GM12878 (cell line): Measurements from ENCODE around the gene ZC3H10. TPM values are rescaled to one million over a fixed set of nuclear protein-coding genes. Genes with fewer than 3 reads are reported as not detected.

ENCODE experiments used
- ATAC-seq: fragments of 200-7000 bp; cut with Tn5 transposase; 3 replicates; pipeline ENCODE4 v1.9.1; 2020; ENCODE audit warnings: mild to moderate bottlenecking, moderate library complexity
- BruUV-seq: library from RNA; stranded (reverse); fragments of 400-500 nt; replicated peaks from 2 replicates; lab custom pipeline; 2021; lab: Mats Ljungman, UMichigan
- CTCF ChIA-PET: fragments of 300-600 bp; sonication (Branson Sonifier 250); formaldehyde crosslinking; extraction: SDS; loops from one replicate; lab custom pipeline; 2021; ENCODE audit warnings: inconsistent platforms; lab: Yijun Ruan, JAX
- POLR2A ChIA-PET: fragments of 350-600 bp; formaldehyde crosslinking; extraction: SDS; loops from one replicate; lab custom pipeline; 2021; ENCODE audit warnings: inconsistent platforms; lab: Charles Lee
- RAD21 ChIA-PET: fragments of 300-600 bp; sonication (Branson Sonifier 250); formaldehyde crosslinking; loops from one replicate; lab custom pipeline; 2023; ENCODE audit warnings: antibody characterized with exemption; ENCODE audit not compliant: unreplicated experiment; lab: Charles Lee
- SMC1A ChIA-PET: fragments of 300-600 bp; sonication (Branson Sonifier 250); formaldehyde crosslinking; loops from one replicate; lab custom pipeline; 2023; ENCODE audit not compliant: unreplicated experiment, uncharacterized antibody; lab: Charles Lee
- DNase-seq: peaks from one replicate; pipeline ENCODE4 v3.0.0-alpha.2; 2011; ENCODE audit warnings: low read depth, low spot score
- FAIRE-seq: peaks from 3 replicates; lab custom pipeline; 2011; peaks lifted over from hg19 to GRCh38; lab: Jason Lieb, UNC
- H2AFZ ChIP-seq: 2 replicates; pipeline ENCODE4 v1.6.0; 2011; ENCODE audit warnings: low read depth, low read length, control low read depth; ENCODE audit not compliant: control insufficient read depth
- H3K27ac ChIP-seq: 2 replicates; pipeline ENCODE4 v1.5.1; 2011; ENCODE audit warnings: control low read depth; ENCODE audit not compliant: control insufficient read depth, insufficient read depth
- H3K27me3 ChIP-seq, 2 experiments: replicated peaks in 1 of 2; 2 replicates each; pipeline versions ENCODE4 v1.6.0 to v1.6.1; 2011; ENCODE audit warnings: low read length in 1 of 2; ENCODE audit not compliant: control insufficient read depth in 2 of 2, insufficient read depth in 2 of 2
- H3K36me3 ChIP-seq, 2 experiments: 2 replicates each; pipeline ENCODE4 v1.5.1; 2011; ENCODE audit warnings: low read length in 1 of 2; ENCODE audit not compliant: control insufficient read depth in 2 of 2, insufficient read depth in 2 of 2
- H3K4me1 ChIP-seq: 2 replicates; pipeline ENCODE4 v1.6.1; 2011; ENCODE audit warnings: mild to moderate bottlenecking, low read length, moderate library complexity, mixed read lengths; ENCODE audit not compliant: control insufficient read depth, insufficient read depth
- H3K4me2 ChIP-seq: 2 replicates; pipeline ENCODE4 v1.6.0; 2011; ENCODE audit warnings: control low read depth; ENCODE audit not compliant: control insufficient read depth, insufficient read depth
- H3K4me3 ChIP-seq: fragments of 200-600 bp; sonication (generic); 2 replicates; pipeline ENCODE4 v1.5.1; 2016
- H3K79me2 ChIP-seq: 2 replicates; pipeline ENCODE4 v1.6.0; 2011; ENCODE audit warnings: low read length; ENCODE audit not compliant: control insufficient read depth, insufficient read depth
- H3K9ac ChIP-seq: 2 replicates; pipeline ENCODE4 v1.8.0; 2011; ENCODE audit warnings: low read length, control low read depth, mixed read lengths; ENCODE audit not compliant: control insufficient read depth, insufficient read depth
- H3K9me3 ChIP-seq: replicated peaks from 3 replicates; pipeline ENCODE4 v1.5.1; 2011; ENCODE audit warnings: mild to moderate bottlenecking, low read length; ENCODE audit not compliant: control insufficient read depth, insufficient read depth
- H4K20me1 ChIP-seq: 2 replicates; pipeline ENCODE4 v1.6.0; 2011; ENCODE audit not compliant: control insufficient read depth, insufficient read depth
- CHD4 ChIP-seq: fragments of 200-600 bp; sonication (generic); IDR thresholded peaks from 2 replicates; pipeline ENCODE4 v1.6.1; 2016; ENCODE audit warnings: mild to moderate bottlenecking
- CREB1 ChIP-seq: IDR thresholded peaks from 2 replicates; pipeline ENCODE4 v1.6.1; 2012; ENCODE audit warnings: low read depth, mild to moderate bottlenecking, inconsistent platforms
- IRF3 ChIP-seq: fragments of 450-650 bp; IDR thresholded peaks from 2 replicates; pipeline ENCODE4 v1.6.1; 2014; ENCODE audit warnings: mild to moderate bottlenecking
- POU2F2 ChIP-seq: IDR thresholded peaks from 3 replicates; pipeline ENCODE4 v1.6.1; 2011; ENCODE audit warnings: low read depth, mild to moderate bottlenecking, low read length, borderline replicate concordance
- RBBP5 ChIP-seq: fragments of 200-600 bp; sonication (generic); conservative IDR thresholded peaks from 2 replicates; pipeline ENCODE4 v1.6.1; 2016
- RCOR1 ChIP-seq: conservative IDR thresholded peaks from 2 replicates; pipeline ENCODE4 v1.6.1; 2012; ENCODE audit warnings: low read depth, low read length, improper control_type of control experiment
- SMARCA5 ChIP-seq: fragments of 450-650 bp; IDR thresholded peaks from 2 replicates; pipeline ENCODE4 v1.6.1; 2017; ENCODE audit warnings: mild to moderate bottlenecking
- SREBF1 ChIP-seq: IDR thresholded peaks from 2 replicates; pipeline ENCODE4 v1.6.1; 2012; ENCODE audit warnings: mild to moderate bottlenecking, low read length
- SUPT20H ChIP-seq: IDR thresholded peaks from 2 replicates; pipeline ENCODE4 v1.6.1; 2011; ENCODE audit warnings: low read depth, mild to moderate bottlenecking, low read length, moderate library complexity, borderline replicate concordance; ENCODE audit not compliant: control insufficient read depth
- ZBTB11 ChIP-seq: fragments of 450-650 bp; formaldehyde crosslinking; IDR thresholded peaks from 2 replicates; pipeline ENCODE4 v1.5.0; 2022; ENCODE audit warnings: mild to moderate bottlenecking, missing genetic modification characterization
- ZNF207 ChIP-seq: fragments of 450-650 bp; IDR thresholded peaks from 2 replicates; pipeline ENCODE4 v1.6.1; 2014; ENCODE audit warnings: antibody characterized with exemption, mild to moderate bottlenecking, borderline replicate concordance
- ZNF24 ChIP-seq: fragments of 450-650 bp; IDR thresholded peaks from 2 replicates; pipeline ENCODE4 v1.6.1; 2017; ENCODE audit warnings: antibody characterized with exemption, mild to moderate bottlenecking
- ZNF592 ChIP-seq: fragments of 450-650 bp; IDR thresholded peaks from 2 replicates; pipeline ENCODE4 v1.6.1; 2017; ENCODE audit warnings: mild to moderate bottlenecking, moderate library complexity
- ZNF622 ChIP-seq: fragments of 450-650 bp; IDR thresholded peaks from 2 replicates; pipeline ENCODE4 v1.6.1; 2017; ENCODE audit warnings: mild to moderate bottlenecking, inconsistent platforms
- WGBS: methylation state at CpG from one replicate; pipeline ENCODE4 v1.1.6; 2016; ENCODE audit warnings: low lambda C conversion rate; ENCODE audit not compliant: insufficient replicate concordance, insufficient coverage; ENCODE audit errors: missing lambda C conversion rate; 5-methylcytosine and 5-hydroxymethylcytosine counted together
- in situ Hi-C: fragments of 300-500 bp; cut with MboI; formaldehyde crosslinking; loops from 9 replicates; pipeline ENCODE4 v1.14.3; 2018; ENCODE audit warnings: mixed read lengths
- intact Hi-C: fragments of 100-400 bp; cut with micrococcal nuclease; formaldehyde crosslinking; loops from one replicate; pipeline ENCODE4 v1.14.2; 2022; ENCODE audit not compliant: unreplicated experiment
- polyA plus RNA-seq, 11 experiments: library from polyadenylated mRNA; depleted of rRNA in 4 of 11; unstranded in 6 of 11; stranded (reverse) in 5 of 11; fragments of >200 nt; fragmentation: Nextera tagmentation in 4 of 11; fragmentation: Illumina TruSeq in 1 of 11; extraction: Ambion mirVana in 4 of 11; extraction: Trizol in 1 of 11; gene quantifications; 1 replicate in 1 of 11; 2 replicates in 10 of 11; pipeline versions ENCODE4 v1.2.1 to v1.2.3, GENCODE V29; 2011 to 2016; ENCODE audit warnings: inconsistent platforms in 2 of 11, missing spikeins in 2 of 11, low read depth in 1 of 11
- total RNA-seq, 4 experiments: library from RNA; depleted of rRNA in 3 of 4; stranded (reverse); fragments of >200 nt in 3 of 4; fragmentation: Illumina TruSeq in 1 of 4; extraction: Trizol in 1 of 4; gene quantifications; 2 replicates each; pipeline versions ENCODE4 v1.2.1 to v1.2.3, GENCODE V29; 2013 to 2021

ZC3H10 gene
- total and polyA plus RNA-seq, 10 of the 15 experiments (the other 5 are each of a cell fraction or from before 2014, with no cell fraction given), result 0.56 to 6.4 (median 3.7) TPM

- no peak for TF ChIP-seq ZBTB11 (CRISPR knock-in tag)
- no peak for TF ChIP-seq SMARCA5
Measured at GRCh38 chr12:56071648-56072047, 46.4 kb upstream of the ZC3H10 start (continued).

GRCh38 chr12:56074396-56074795 is 43.7 kb upstream of the ZC3H10 start:
- no peaks in the 10 kb centered on the region for H3K9me3 ChIP-seq
- TF ChIP-seq RCOR1 (no peak), ZNF24 (no peak), SREBF1 (no peak), ZNF592 (no peak), IRF3 (no peak), SUPT20H (no peak), CREB1 (no peak), POU2F2 (no peak), ZNF207 (no peak), CHD4 (no peak), ZNF622 (no peak), RBBP5 (no peak)

More at GRCh38 chr12:56074396-56074795, 43.7 kb upstream of the ZC3H10 start:
- ATAC-seq (no peak), FAIRE-seq (no peak), DNase-seq (no peak)
- no peaks in the 10 kb centered on the region for H3K36me3 ChIP-seq
- no TSS peak for BruUV-seq
- ChIA-PET SMC1A (no interaction called here), CTCF (no interaction called here), RAD21 (no interaction called here), POLR2A (interaction anchor here (0.5 kb wide), 1 partner anchor 30 kb away, joined by 3 read pairs; no protein-coding TSS in a partner anchor)
- H4K20me1 ChIP-seq, result no peaks in the 10 kb centered on the region
- peaks cover 0 to 3% of the 10 kb centered on the region in 2 experiments; a peak in 2 of 4 replicates for H3K27me3 ChIP-seq
- in situ Hi-C loops (no loop called here), intact Hi-C loops (no loop called here)
- no peaks in the 10 kb centered on the region for H3K4me1 ChIP-seq
- no peaks in the 10 kb centered on the region for H3K79me2 ChIP-seq
- no peak overlapping the region for H3K27ac ChIP-seq
- no peak overlapping the region for H2AFZ ChIP-seq
- WGBS, result 48% methylated on average over 5 of the region's 5 CpGs
- no peak overlapping the region for H3K4me2 ChIP-seq
- H3K4me3 ChIP-seq, result no peak overlapping the region
- no peak overlapping the region for H3K9ac ChIP-seq
